Measurements from ENCODE around the gene RESF1. TPM values are rescaled to one million over a fixed set of nuclear protein-coding genes. Genes with fewer than 3 reads are reported as not detected.

RESF1 gene
- polyA plus RNA-seq, 6 donors from 2014 or later = 38.6 to 242 (median 117) TPM

DNA sequence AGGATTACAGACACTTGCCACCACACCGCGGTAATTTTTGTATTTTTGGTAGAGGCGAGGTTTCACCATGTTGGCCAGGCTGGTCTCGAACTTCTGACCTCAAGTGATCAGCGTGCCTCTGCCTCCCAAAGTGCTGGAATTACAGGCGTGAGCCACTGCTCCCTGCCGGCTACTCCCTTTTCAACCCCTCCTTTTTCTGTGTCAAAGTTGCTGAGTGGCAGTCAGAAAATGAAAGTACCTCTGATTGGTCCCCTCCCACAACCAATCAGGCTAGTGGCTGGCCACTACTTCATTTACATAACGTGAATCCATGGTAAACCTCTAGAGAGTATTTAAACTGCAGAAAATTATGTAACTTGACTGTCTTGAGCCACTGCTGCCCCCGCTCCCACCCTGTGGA, 5.9 kb downstream of the RESF1 start:
- peaks cover 25 to 32% of the 10 kb centered on the region in 2 donors for H3K36me3 Mint-ChIP-seq
- peak overlapping the region in 7 of 8 donors; percentile 19 to 89 (median 57) for H3K4me3 Mint-ChIP-seq
- ATAC-seq (ENCODE audit: low read depth in 2 of 2) (no peak), DNase-seq (no peak)
- H3K27me3 Mint-ChIP-seq = no peaks in the 10 kb centered on the region
- H3K9me3 Mint-ChIP-seq = peaks cover 0 to 6% (median 3%) of the 10 kb centered on the region in 7 donors
- peak overlapping the region in 5 of 6 donors; percentile 77 to 86 (median 83) for H3K27ac Mint-ChIP-seq
- peaks cover 67 to 93% (median 86%) of the 10 kb centered on the region in 3 donors for H3K4me1 Mint-ChIP-seq

DNA sequence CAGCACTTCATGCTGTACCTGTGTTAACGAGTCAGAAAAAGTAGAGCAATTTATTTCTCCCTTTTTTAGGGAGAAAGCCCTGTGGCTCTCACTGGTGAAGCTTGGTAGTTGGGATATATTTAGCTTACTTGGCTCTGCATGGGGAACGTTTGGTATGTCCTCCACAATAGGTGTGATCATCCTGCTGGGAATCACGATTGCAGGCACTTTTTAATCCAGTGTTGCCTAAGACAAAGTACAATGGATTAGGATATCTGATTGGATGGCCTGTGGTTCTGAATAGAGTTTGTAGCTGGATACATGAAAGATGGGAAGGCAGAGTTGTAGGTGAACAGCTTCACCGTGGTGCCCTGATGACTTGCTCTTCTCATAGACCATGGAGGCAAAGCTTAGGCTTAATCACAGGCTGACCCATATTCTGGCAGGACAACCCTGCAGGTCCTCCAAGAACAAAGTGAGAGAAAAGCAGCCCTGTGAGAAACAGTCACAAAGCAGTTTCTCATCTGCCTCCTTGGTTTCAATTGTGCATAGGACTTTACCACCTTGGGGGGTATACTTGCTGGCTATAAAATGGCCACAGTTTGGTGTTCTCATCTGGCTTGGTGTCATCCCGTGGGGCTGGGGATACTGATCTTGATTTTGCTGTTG, 7.5 kb downstream of the RESF1 start:
- ATAC-seq (ENCODE audit: low read depth in 2 of 2) (no peak), DNase-seq (no peak)
- H3K4me3 Mint-ChIP-seq = peak overlapping the region; percentile 29 to 89 (median 57)
- H3K9me3 Mint-ChIP-seq = peaks cover 0 to 7% (median 5%) of the 10 kb centered on the region in 7 donors
- peak overlapping the region; percentile 28 to 94 (median 69) for H3K27ac Mint-ChIP-seq
- H3K4me1 Mint-ChIP-seq = peaks cover 61 to 88% (median 80%) of the 10 kb centered on the region in 3 donors
- peaks cover 32 to 41% of the 10 kb centered on the region in 2 donors for H3K36me3 Mint-ChIP-seq
- H3K27me3 Mint-ChIP-seq = no peaks in the 10 kb centered on the region

GRCh38 chr12:31967539-31967938, 8.3 kb downstream of the RESF1 start:
- ATAC-seq (ENCODE audit: low read depth in 2 of 2) (no peak), DNase-seq (no peak)
- H3K4me3 Mint-ChIP-seq = peak overlapping the region in 5 of 8 donors; percentile 42 to 89 (median 65)
- H3K27ac Mint-ChIP-seq = peak overlapping the region in 5 of 6 donors; percentile 24 to 92 (median 58)
- peaks cover 0 to 13% (median 12%) of the 10 kb centered on the region in 7 donors for H3K9me3 Mint-ChIP-seq
- H3K36me3 Mint-ChIP-seq = peaks cover 33 to 36% of the 10 kb centered on the region in 2 donors
- H3K27me3 Mint-ChIP-seq = no peaks in the 10 kb centered on the region
- peaks cover 55 to 86% (median 72%) of the 10 kb centered on the region in 3 donors for H3K4me1 Mint-ChIP-seq

- no peak for DNase-seq
- peaks cover 35 to 75% (median 48%) of the 10 kb centered on the region in 3 donors for H3K4me1 Mint-ChIP-seq
These were observed 11.0 kb downstream of the RESF1 start for GRCh38 chr12:31970199-31970598.

DNA sequence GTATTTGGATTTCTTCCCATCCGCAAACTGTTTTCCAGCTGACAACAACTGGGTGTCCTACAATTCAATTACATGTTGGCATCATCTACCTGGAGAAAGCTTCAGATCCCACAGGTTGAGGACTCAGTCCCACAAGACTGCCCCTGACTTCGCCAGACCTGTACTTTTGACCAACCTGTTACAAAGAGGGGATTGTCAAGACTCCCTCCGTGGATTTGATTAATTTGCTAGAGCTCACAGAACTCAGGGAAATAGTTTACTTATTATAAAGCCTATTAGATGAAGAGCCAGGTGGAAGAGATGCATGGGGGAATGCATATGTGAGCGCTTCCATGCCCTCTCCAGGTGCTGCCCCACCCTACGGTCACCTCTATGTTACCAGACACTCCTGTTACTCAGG, 14.6 kb downstream of the RESF1 start:
- H3K4me1 Mint-ChIP-seq = peaks cover 12 to 50% (median 16%) of the 10 kb centered on the region in 3 donors
- DNase-seq = no peak
- H3K27ac Mint-ChIP-seq = peak overlapping the region in 2 of 6 donors; percentile 65 to 80
- peaks cover 0 to 46% (median 27%) of the 10 kb centered on the region in 7 donors for H3K9me3 Mint-ChIP-seq
- H3K27me3 Mint-ChIP-seq = no peaks in the 10 kb centered on the region
- ATAC-seq (ENCODE audit: low read depth in 2 of 2) = no peak
- peaks cover 46 to 59% of the 10 kb centered on the region in 2 donors for H3K36me3 Mint-ChIP-seq
- no peak overlapping the region for H3K4me3 Mint-ChIP-seq

More at GRCh38 chr12:31970199-31970598, 11.0 kb downstream of the RESF1 start:
- ATAC-seq (ENCODE audit: low read depth in 2 of 2) = no peak
- Mint-ChIP-seq H3K27ac (peak overlapping the region in 1 of 6 donors; percentile 68), H3K9me3 (peaks cover 0 to 26% (median 16%) of the 10 kb centered on the region in 7 donors), H3K27me3 (no peaks in the 10 kb centered on the region), H3K4me3 (peak overlapping the region in 1 of 8 donors; percentile 39), H3K36me3 (peaks cover 35 to 37% of the 10 kb centered on the region in 2 donors)

DNA sequence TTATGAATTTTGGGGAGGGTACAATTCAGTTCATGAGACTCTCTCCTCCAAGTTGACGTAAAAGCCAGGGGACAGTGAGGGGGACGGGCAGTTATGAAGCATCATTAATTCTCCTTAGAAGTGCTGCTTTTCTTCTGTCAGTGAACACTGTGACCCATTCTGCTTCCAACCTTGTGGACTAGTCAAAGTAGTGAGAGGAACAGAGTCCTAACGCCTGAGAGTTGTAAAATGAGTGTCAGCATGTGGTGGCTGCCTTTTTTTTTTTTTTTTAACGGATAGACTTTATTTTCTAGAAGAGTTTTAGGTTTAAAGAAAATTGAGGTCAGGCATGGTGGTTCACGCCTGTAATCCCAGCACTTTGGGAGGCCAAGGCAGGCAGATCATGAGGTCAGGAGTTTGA, 15.5 kb downstream of the RESF1 start:
- Mint-ChIP-seq H3K9me3 (peaks cover 0 to 52% (median 27%) of the 10 kb centered on the region in 7 donors), H3K36me3 (peaks cover 46 to 65% of the 10 kb centered on the region in 2 donors), H3K27ac (peak overlapping the region in 1 of 6 donors; percentile 12), H3K4me1 (peaks cover 6 to 53% (median 9%) of the 10 kb centered on the region in 3 donors), H3K4me3 (no peak overlapping the region), H3K27me3 (no peaks in the 10 kb centered on the region)
- DNase-seq = no peak
- no peak for ATAC-seq (ENCODE audit: low read depth in 2 of 2)

- Mint-ChIP-seq H3K27me3 (no peaks in the 10 kb centered on the region), H3K36me3 (peaks cover 39 to 52% of the 10 kb centered on the region in 2 donors), H3K9me3 (peaks cover 4 to 47% (median 30%) of the 10 kb centered on the region in 7 donors), H3K4me1 (peaks cover 27 to 41% (median 28%) of the 10 kb centered on the region in 3 donors), H3K27ac (peak overlapping the region in 5 of 6 donors; percentile 48 to 88 (median 81)), H3K4me3 (peak overlapping the region in 1 of 8 donors; percentile 27)
- ATAC-seq (ENCODE audit: low read depth in 2 of 2) (no peak), DNase-seq (no peak)
These were observed 25.8 kb downstream of the RESF1 start for GRCh38 chr12:31984806-31985591.

- H3K4me1 Mint-ChIP-seq = peaks cover 30 to 49% (median 30%) of the 10 kb centered on the region in 3 donors
- H3K9me3 Mint-ChIP-seq = peaks cover 4 to 42% (median 29%) of the 10 kb centered on the region in 7 donors
- H3K27me3 Mint-ChIP-seq = no peaks in the 10 kb centered on the region
- H3K36me3 Mint-ChIP-seq = peaks cover 36 to 59% of the 10 kb centered on the region in 2 donors
- no peak for ATAC-seq (ENCODE audit: low read depth in 2 of 2)
- no peak overlapping the region for H3K4me3 Mint-ChIP-seq
- peak overlapping the region in 5 of 6 donors; percentile 27 to 81 (median 36) for H3K27ac Mint-ChIP-seq
- no peak for DNase-seq
These were observed 26.6 kb downstream of the RESF1 start for GRCh38 chr12:31985832-31986231.

DNA sequence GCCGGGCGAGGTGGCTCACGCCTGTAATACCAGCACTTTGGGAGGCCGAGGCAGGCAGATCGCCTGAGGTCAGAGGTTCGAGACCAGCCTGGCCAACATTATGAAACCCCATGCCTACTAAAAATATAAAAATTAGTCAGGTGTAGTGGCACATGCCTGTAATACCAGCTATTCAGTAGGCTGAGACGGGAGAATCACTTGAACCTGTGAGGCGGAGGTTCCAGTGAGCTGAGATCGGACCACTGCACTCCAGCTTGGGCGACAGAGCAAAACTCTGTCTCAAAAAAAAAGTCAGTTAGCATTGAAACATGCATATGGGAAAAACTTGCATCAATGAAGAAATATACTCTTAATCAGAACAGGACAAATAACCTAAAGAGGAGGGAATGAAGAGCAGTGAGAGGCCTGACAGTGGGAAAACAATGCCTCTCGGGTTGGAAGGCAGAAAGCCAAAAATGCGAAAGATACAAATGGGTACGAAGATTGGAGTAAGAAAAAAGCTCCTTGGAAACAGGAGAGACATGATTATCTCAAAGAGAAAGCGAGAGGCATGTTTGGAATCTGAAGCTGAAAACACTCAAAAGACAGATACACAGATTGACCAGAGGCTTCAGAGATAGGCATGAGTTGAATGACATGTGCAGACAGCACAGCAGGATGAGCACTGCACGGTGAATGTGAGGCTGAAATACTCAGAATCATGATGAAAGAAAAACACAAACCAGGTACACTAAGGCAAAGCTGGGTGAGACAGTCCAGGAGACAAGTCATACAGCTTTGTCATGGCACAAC, 30.6 kb downstream of the RESF1 start:
- H3K9me3 Mint-ChIP-seq = peaks cover 0 to 15% (median 4%) of the 10 kb centered on the region in 7 donors
- H3K27ac Mint-ChIP-seq = peak overlapping the region in 5 of 6 donors; percentile 20 to 91 (median 66)
- no peak overlapping the region for H3K4me3 Mint-ChIP-seq
- peaks cover 18 to 50% (median 21%) of the 10 kb centered on the region in 3 donors for H3K4me1 Mint-ChIP-seq
- ATAC-seq (ENCODE audit: low read depth in 2 of 2) (no peak), DNase-seq (no peak)
- no peaks in the 10 kb centered on the region for H3K27me3 Mint-ChIP-seq
- H3K36me3 Mint-ChIP-seq = peaks cover 23 to 38% of the 10 kb centered on the region in 2 donors

GRCh38 chr12:31991146-31991545, 31.9 kb downstream of the RESF1 start:
- peaks cover 0 to 1% (median 0%) of the 10 kb centered on the region in 7 donors for H3K9me3 Mint-ChIP-seq
- DNase-seq (no peak), ATAC-seq (ENCODE audit: low read depth in 2 of 2) (no peak)
- no peaks in the 10 kb centered on the region for H3K27me3 Mint-ChIP-seq
- peaks cover 20 to 28% of the 10 kb centered on the region in 2 donors for H3K36me3 Mint-ChIP-seq
- H3K27ac Mint-ChIP-seq = peak overlapping the region in 5 of 6 donors; percentile 62 to 96 (median 84)
- H3K4me1 Mint-ChIP-seq = peaks cover 12 to 36% (median 14%) of the 10 kb centered on the region in 3 donors
- H3K4me3 Mint-ChIP-seq = no peak overlapping the region

DNA sequence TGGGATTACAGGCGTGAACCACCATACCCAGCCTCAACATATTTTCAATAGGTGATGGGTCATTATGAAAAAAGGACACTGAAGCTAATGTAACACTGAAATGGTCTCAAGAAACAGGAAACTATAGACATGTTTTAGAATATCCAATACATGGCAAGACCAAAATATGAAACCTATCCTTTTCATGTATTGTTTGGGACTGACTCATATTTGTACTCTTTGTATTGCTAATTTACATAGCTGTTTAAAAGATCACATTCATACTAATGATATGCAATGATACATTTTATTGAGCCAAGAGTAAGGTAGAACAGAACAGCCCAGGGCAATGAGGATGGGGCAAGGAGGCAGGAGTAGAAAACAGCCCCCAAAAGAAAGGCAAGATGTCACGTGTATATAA, 32.6 kb downstream of the RESF1 start:
- no peak for ATAC-seq (ENCODE audit: low read depth in 2 of 2)
- Mint-ChIP-seq H3K9me3 (no peaks in the 10 kb centered on the region), H3K27ac (peak overlapping the region; percentile 7 to 92 (median 44)), H3K4me3 (no peak overlapping the region), H3K27me3 (no peaks in the 10 kb centered on the region), H3K36me3 (peaks cover 14 to 21% of the 10 kb centered on the region in 2 donors), H3K4me1 (peaks cover 7 to 30% (median 8%) of the 10 kb centered on the region in 3 donors)
- no peak for DNase-seq

- DNase-seq (no peak), ATAC-seq (ENCODE audit: low read depth in 2 of 2) (no peak)
- Mint-ChIP-seq H3K4me1 (peaks cover 0 to 13% (median 11%) of the 10 kb centered on the region in 3 donors), H3K4me3 (no peak overlapping the region), H3K27ac (peak overlapping the region in 3 of 6 donors; percentile 29 to 82 (median 78)), H3K27me3 (no peaks in the 10 kb centered on the region), H3K36me3 (peaks cover 0 to 7% of the 10 kb centered on the region in 2 donors), H3K9me3 (no peaks in the 10 kb centered on the region)
These were observed 40.5 kb downstream of the RESF1 start for GRCh38 chr12:31999692-32000091.

Measured in naive B cell (primary cell).